ENCODE measurements around the gene CEP112. TPM values are rescaled to one million over a fixed set of nuclear protein-coding genes. Genes with fewer than 3 reads are reported as not detected.

CEP112 gene
- total RNA-seq, 1 donor from 2014 or later: 9.7 TPM

- TF ChIP-seq, protein P1, sequence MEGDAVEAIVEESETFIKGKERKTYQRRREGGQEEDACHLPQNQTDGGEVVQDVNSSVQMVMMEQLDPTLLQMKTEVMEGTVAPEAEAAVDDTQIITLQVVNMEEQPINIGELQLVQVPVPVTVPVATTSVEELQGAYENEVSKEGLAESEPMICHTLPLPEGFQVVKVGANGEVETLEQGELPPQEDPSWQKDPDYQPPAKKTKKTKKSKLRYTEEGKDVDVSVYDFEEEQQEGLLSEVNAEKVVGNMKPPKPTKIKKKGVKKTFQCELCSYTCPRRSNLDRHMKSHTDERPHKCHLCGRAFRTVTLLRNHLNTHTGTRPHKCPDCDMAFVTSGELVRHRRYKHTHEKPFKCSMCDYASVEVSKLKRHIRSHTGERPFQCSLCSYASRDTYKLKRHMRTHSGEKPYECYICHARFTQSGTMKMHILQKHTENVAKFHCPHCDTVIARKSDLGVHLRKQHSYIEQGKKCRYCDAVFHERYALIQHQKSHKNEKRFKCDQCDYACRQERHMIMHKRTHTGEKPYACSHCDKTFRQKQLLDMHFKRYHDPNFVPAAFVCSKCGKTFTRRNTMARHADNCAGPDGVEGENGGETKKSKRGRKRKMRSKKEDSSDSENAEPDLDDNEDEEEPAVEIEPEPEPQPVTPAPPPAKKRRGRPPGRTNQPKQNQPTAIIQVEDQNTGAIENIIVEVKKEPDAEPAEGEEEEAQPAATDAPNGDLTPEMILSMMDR (IDR thresholded peaks at IDR 0.05): no peak
- no peak for TF ChIP-seq EZH2phosphoT487 (IDR thresholded peaks at IDR 0.05)
- TF ChIP-seq EZH2 (IDR thresholded peaks at IDR 0.05): no peak
- Mint-ChIP-seq H3K36me3 (peaks cover 36% of the 10 kb centered on the region), H3K4me3 (no peak overlapping the region), H3K4me1 (no peaks in the 10 kb centered on the region), H3K27ac (no peak overlapping the region), H3K9me3 (peaks cover 16% of the 10 kb centered on the region), H3K27me3 (ENCODE audit: insufficient read depth, low read depth) (no peaks in the 10 kb centered on the region)
- Histone ChIP-seq H3K27ac (no peak overlapping the region), H3K4me2 (no peak overlapping the region), H3K4me1 (no peaks in the 10 kb centered on the region), H3K9ac (no peak overlapping the region), H3K36me3 (no peaks in the 10 kb centered on the region), H3K27me3 (no peaks in the 10 kb centered on the region), H3K79me2 (ENCODE audit: low read depth) (no peaks in the 10 kb centered on the region), H4K20me1 (ENCODE audit: low read depth) (no peaks in the 10 kb centered on the region), H3K9me3 (ENCODE audit: low read depth) (no peaks in the 10 kb centered on the region), H2AFZ (replicated peaks) (no peak overlapping the region), H3F3A (ENCODE audit: low read depth) (no peaks in the 10 kb centered on the region), H3K4me3 (no peak overlapping the region)
- DNase-seq (ENCODE audit: low spot score): no peak
Observed at GRCh38 chr17:66016231-66016630, 175.7 kb downstream of the CEP112 start.

DNA sequence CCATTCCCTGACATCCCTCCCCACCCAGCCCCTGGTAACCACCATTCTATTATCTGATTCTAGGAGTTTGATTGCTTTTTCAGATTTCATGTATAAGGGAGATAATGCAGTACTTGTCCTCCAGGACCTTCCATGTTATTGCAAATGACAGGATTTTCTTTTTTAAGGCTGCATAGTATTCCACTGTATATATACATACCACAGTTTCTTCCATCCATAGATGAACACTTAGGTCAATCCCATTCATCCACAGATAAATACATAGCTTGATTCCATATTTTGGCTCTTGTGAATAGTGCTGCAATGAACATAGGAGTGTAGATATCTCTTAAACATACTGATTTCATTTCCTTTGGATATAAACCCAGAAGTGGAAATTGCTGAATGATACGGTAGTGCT lies 183.3 kb downstream of the CEP112 start:
- Mint-ChIP-seq H3K27ac (no peak overlapping the region), H3K4me1 (no peaks in the 10 kb centered on the region), H3K36me3 (peaks cover 20% of the 10 kb centered on the region), H3K27me3 (ENCODE audit: insufficient read depth, low read depth) (no peaks in the 10 kb centered on the region), H3K4me3 (no peak overlapping the region), H3K9me3 (peaks cover 30% of the 10 kb centered on the region)
- H3K36me3 ChIP-seq: no peaks in the 10 kb centered on the region
- H3K4me1 ChIP-seq: no peaks in the 10 kb centered on the region
- no peak overlapping the region for H3K4me3 ChIP-seq
- no peak for DNase-seq (ENCODE audit: low spot score)
- H3K9ac ChIP-seq: no peak overlapping the region
- no peak overlapping the region for H3K27ac ChIP-seq
- H4K20me1 ChIP-seq (ENCODE audit: low read depth): no peaks in the 10 kb centered on the region
- H2AFZ ChIP-seq (replicated peaks): no peak overlapping the region
- H3F3A ChIP-seq (ENCODE audit: low read depth): no peaks in the 10 kb centered on the region
- H3K27me3 ChIP-seq: no peaks in the 10 kb centered on the region
- no peak overlapping the region for H3K4me2 ChIP-seq
- no peaks in the 10 kb centered on the region for H3K9me3 ChIP-seq (ENCODE audit: low read depth)
- no peaks in the 10 kb centered on the region for H3K79me2 ChIP-seq (ENCODE audit: low read depth)
- TF ChIP-seq EZH2phosphoT487 (IDR thresholded peaks at IDR 0.05): no peak
- TF ChIP-seq EZH2 (IDR thresholded peaks at IDR 0.05): no peak
- TF ChIP-seq, protein P1 (IDR thresholded peaks at IDR 0.05): no peak

- H3K9me3 Mint-ChIP-seq: peaks cover 25% of the 10 kb centered on the region
- Histone ChIP-seq H3K36me3 (no peaks in the 10 kb centered on the region), H3F3A (ENCODE audit: low read depth) (no peaks in the 10 kb centered on the region), H4K20me1 (ENCODE audit: low read depth) (no peaks in the 10 kb centered on the region), H3K27ac (no peak overlapping the region), H3K79me2 (ENCODE audit: low read depth) (no peaks in the 10 kb centered on the region), H3K4me1 (no peaks in the 10 kb centered on the region), H2AFZ (replicated peaks) (no peak overlapping the region), H3K9me3 (ENCODE audit: low read depth) (no peaks in the 10 kb centered on the region), H3K4me2 (no peak overlapping the region), H3K9ac (no peak overlapping the region), H3K4me3 (no peak overlapping the region), H3K27me3 (no peaks in the 10 kb centered on the region)
- H3K27ac Mint-ChIP-seq: no peak overlapping the region
- peaks cover 17% of the 10 kb centered on the region for H3K36me3 Mint-ChIP-seq
- H3K4me1 Mint-ChIP-seq: no peaks in the 10 kb centered on the region
- DNase-seq (ENCODE audit: low spot score): no peak
- no peaks in the 10 kb centered on the region for H3K27me3 Mint-ChIP-seq (ENCODE audit: insufficient read depth, low read depth)
- H3K4me3 Mint-ChIP-seq: no peak overlapping the region
- TF ChIP-seq, protein P1 (IDR thresholded peaks at IDR 0.05): no peak
- TF ChIP-seq EZH2 (IDR thresholded peaks at IDR 0.05): no peak
- TF ChIP-seq EZH2phosphoT487 (IDR thresholded peaks at IDR 0.05): no peak
Observed at GRCh38 chr17:66006654-66007053, 185.3 kb downstream of the CEP112 start.

Data from neural progenitor cell (in vitro differentiated cells).